Activated effector memory CD4-positive, alpha-beta T cell treated with Interleukin-2 at 50 U/mL for 16 hours (primary cell): ENCODE measurements around the gene ZNG1A.
A peak's percentile ranks its signal among the peaks of the same experiment; 100 is the strongest.
"Not testable (repeated sequence)": the region's sequence is repeated elsewhere in the genome, so short reads cannot be mapped to it uniquely, and the experiment has no call there.

Source experiments
- DNase-seq: peaks from one replicate; pipeline ENCODE4 v3.0.0-alpha.2; 2020

The ZNG1A gene

DNA sequence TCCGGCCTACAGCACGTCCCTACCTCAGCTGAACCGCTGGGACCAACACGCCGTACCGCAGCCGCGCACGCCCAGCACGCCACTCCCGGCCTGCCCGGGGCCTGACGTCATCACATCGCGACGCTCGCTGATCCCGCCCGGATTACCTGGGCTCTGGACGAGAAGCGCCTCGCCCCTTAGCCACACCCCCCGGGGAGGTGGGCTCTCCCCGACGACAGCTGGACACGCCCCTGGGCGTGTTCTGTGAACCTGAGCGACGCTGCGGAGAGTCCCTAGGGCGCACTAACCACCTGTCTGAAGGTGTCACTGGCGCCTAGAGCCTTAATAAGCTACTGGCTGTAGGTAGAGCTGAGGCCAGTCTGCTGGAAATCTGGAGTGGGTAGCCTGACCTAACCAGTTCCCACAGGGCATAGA, at the start of gene ZNG1A:
TSS of gene ZNG1A (minus strand) at position 87 of the 414 bp plus-strand sequence. CDS start 87 bp downstream, outside the sequence.
- peak; percentile 71 for DNase-seq

- no peak for DNase-seq
Observed at GRCh38 chr9:227860-228259, 49.0 kb upstream of the ZNG1A start.

GRCh38 chr9:224582-225520, 46.0 kb upstream of the ZNG1A start:
- DNase-seq: no peak

GRCh38 chr9:224026-224425, 45.2 kb upstream of the ZNG1A start:
- no peak for DNase-seq

- DNase-seq: no peak
Observed at GRCh38 chr9:223152-223551, 44.3 kb upstream of the ZNG1A start.

DNA sequence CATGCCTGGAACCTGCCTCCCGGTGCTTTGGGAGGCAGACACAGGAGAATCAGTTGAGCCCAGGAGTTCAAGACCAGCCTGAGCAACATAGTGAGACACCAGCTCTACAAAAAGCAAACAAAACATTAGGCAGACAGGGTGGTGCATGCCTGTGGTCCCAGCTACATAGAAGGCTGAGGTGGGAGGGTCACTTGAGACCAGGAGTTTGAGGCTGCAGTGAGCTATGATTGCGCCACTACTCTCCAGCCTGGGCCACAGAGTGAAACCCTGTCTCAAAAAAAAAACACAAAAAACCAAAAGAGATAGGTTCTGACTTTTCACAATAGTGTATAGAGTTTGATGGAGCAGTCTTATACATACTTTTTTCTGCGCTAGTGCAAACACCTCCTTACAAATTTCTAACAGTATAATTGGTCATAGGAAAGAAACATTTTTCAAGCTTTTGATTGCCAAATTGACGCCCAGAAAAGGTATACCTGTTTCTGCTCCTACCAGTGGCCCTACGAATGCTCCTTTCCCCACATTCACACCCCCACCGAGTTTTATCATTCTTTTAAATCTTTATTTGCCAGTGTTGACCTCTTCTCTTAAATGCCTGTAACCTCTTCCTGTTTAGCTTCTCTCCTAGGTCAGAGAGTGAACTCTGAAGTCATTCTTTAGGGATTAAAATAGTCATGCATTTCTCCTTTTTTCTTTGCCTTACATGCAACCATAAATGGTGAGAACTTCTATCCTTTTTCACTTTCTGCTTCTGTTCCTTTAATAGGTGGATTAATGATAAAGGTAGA, 43.3 kb upstream of the ZNG1A start:
- DNase-seq: no peak

- no peak for DNase-seq
Observed at GRCh38 chr9:219670-220365, 41.0 kb upstream of the ZNG1A start.

GRCh38 chr9:219036-219435, 40.2 kb upstream of the ZNG1A start:
- DNase-seq: not testable (repeated sequence)

- no peak for DNase-seq
Observed at GRCh38 chr9:217950-218349, 39.1 kb upstream of the ZNG1A start.

- DNase-seq: no peak
Observed at GRCh38 chr9:216866-217265, 38.0 kb upstream of the ZNG1A start.

GRCh38 chr9:215631-216155, 36.8 kb upstream of the ZNG1A start:
- no peak for DNase-seq

DNA sequence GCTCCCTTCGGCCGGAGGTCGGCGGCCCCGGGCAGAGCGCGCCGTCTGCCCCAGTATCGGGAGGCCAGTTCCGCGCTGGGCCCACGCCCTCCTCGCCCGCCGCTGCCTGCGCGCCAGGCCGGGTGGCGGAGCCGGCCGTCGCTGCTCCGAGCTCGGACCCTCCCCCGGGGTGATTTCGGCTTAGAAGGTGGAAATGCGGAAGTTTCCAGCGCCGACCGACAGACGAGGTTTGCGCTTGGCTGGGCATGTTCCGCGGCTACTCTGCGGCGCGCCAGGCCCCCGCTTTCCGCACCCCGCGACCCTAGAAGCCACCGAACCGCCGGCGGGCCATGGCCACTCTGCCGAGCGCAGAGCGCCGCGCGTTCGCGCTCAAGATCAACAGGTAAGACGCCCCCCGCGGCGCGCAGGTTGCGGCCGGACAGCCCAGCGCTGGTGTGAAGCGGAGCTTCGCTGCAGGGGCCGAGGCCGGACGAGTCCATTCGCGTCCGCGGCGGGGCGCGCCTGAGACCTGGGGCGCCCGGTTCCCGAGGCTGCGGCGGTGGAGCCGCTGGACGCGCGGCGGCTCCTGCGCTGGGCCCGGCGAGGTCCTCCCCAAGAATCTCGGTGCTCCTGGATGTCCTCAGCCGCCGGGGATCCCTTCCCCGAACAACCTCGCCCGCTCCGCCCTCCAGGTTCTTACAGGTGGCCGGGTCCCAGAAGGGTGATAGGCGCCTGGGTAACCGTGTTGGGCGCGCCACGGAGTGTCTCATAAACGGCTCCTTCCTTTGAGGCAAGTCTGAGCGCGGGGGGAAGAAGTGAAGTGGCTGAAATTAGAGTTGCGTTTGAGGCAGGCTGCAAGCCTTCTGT, 36.0 kb upstream of the ZNG1A start, which contains the start of gene DOCK8:
TSS of gene DOCK8 (plus strand) at position 218 of the 846 bp plus-strand sequence. CDS start at position 330, 112 bp downstream.
- DNase-seq: peak; percentile 51

- no peak for DNase-seq
Observed at GRCh38 chr9:214351-214647, 35.4 kb upstream of the ZNG1A start.

GRCh38 chr9:213901-214300, 35.0 kb upstream of the ZNG1A start:
- not testable (repeated sequence) for DNase-seq

- DNase-seq: no peak
Observed at GRCh38 chr9:212297-212696, 33.4 kb upstream of the ZNG1A start.

- DNase-seq: no peak
Observed at GRCh38 chr9:211557-211956, 32.7 kb upstream of the ZNG1A start.

DNA sequence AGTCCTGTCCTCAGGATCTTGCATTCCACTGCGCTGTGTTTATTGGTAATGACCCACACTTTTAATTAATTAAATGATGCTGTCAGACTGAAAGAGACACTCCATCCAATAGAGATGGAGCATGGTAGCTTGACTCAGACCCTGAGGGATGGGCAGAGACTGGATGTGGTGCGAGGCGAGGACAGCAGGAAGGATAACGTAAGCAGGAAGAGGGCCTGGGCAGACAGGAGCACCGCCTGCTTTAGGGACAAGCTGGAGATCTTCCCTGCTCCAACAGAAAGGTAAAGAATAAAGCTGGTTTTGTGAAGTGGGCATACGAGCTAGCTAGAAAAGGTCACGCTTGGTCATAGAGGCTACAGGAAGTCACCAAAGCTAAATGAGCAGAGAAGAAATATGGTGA, 32.2 kb upstream of the ZNG1A start:
- no peak for DNase-seq

GRCh38 chr9:209143-209758, 30.4 kb upstream of the ZNG1A start:
- DNase-seq: no peak

GRCh38 chr9:206481-206880, 27.6 kb upstream of the ZNG1A start:
- no peak for DNase-seq

DNA sequence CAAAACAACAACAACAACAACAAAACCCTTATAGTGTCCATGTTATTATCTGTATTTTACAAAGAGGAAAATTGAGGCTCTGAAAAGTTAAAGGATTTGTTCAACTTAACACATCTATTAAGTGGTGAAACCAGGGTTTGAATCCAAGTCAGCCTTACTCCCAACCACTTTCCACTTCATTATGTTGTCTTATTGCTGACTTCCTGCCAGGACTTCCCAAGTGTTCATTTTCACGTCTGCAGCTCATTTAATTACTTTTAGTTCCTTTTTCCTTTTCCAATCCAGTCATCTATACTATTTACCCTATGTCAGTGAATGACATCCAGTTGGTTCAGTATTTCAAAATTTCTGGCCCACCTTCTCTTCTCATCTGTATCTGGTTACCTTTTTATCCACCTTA, 20.7 kb upstream of the ZNG1A start:
- DNase-seq: not testable (repeated sequence)

DNA sequence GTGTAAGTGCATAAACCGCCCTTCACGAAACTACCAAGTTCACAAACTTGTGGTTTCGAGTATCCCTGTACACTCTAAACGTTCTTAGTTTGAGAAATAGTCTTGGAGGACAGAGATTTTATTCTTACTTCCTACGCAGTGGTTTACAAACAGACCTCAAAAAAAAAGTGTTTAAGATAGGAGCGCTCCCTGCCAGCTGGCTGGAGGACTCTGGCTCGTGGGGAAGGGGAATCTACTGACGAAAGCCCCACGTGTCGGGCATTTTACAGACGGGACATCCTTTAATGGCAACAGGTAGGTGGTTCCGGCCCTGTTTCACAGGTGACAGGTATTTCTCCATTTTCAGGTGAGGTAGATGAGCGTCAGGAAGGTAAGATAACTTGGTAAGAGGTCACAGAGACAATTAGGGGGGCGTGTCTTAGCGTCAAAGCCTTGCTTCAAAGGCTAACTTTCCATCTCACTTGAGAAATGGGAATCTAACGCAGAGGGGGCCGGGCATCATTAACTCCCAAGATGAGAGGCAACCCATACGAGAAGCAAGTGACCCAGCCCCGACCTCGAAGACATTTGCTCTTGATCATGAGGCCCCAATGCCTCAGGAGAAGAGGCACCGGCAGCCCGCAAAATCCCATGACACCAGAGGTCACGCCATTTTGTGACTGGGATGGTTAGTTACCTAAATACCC, 573 bp downstream of the ZNG1A start:
- not testable (repeated sequence) for DNase-seq
